Fibroblast of the conjunctiva (primary cell): Measurements from ENCODE around the gene BABAM1.

ENCODE experiments used
- DNase-seq: peaks from one replicate; pipeline ENCODE4 v3.0.0-alpha.2; 2010; ENCODE audit warnings: low read depth

The BABAM1 gene

DNA sequence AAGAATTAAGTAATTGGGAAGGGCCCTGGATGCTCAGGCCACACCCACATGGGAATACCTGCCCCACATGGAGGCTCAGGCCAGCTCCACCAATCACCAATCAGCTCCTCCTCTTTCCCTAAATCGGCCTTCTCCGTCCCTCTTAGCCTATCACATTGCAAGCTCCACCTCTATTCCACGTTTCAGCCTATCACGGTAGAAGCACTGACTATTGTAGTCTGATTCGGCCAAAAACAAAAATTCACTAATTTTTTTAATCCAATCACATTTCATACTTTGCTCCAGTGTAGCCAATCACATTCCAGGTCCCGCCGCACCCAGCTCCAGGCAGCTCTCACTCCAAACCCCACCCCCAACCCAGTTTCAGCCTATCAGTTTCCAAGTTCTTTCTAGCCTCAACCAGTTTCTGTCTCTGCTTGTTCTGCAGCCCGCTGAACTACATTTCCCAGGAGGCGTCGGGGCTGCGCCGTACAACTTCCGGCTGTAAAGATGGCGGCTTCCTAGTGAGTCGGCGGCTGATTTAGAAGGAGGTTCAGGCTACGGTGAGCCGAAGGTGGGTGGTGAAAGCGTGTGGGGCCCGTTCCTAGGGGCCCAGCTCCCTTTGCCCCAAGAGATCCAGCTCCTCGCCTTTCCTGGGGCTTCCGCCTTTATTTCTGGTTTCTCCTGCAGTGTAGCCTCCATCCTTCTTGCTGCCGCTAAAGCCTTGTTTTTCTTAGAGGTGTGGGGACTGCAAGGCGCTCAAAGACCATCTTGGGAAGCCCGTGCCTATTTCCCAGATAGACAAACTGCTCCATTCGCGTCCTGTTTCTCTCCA lies at the start of gene BABAM1:
Gene BABAM1, plus strand, starts transcription at position 469 of the 814 bp plus-strand sequence. CDS start 1,364 bp downstream, outside the sequence.
- DNase-seq, result peak; percentile 99

DNA sequence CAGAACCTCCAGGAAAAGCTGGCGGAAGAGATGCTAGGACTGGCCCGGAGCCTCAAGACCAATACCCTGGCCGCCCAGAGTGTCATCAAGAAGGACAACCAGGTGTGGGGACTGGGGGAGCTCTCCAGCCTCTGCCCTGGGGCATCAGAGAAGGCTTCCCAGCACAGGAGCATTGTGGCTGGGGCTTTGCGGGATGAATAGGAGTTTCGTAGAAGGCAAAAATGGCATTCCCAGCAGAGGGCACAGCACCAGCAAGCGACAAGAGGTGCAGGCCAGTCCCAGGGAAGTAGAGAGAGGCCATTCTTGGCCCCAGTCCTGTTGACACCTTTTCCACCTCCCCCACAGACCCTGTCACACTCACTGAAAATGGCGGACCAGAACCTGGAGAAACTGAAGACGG lies 48.0 kb upstream of the BABAM1 start:
- no peak for DNase-seq

DNA sequence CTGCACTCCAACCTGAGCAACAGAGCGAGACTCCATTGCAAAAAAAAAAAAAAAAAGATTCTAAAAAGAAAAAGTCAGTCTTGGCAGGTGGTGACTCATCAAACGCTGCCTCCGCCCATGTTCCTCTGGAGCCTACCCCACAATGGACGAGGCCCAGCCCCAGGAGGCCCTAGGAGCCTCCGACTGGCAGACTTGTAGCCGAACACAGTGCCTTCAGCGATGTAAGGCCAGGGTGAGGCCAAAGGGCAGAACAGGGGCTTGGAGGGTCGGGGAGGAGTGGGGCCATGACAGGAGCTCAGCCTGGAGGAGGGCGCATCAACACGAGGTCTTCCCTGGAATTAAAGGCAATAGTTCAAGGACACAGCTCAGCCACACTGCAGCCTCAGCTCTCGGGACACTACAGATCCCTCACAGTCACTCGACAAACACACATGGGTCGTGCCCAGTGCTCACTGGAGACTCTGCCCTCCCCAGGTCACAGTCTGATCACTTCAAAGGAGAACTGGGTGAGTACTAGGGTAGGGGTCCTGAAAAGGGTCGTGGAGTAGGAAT lies 47.0 kb upstream of the BABAM1 start:
- DNase-seq, result peak; percentile 83

DNA sequence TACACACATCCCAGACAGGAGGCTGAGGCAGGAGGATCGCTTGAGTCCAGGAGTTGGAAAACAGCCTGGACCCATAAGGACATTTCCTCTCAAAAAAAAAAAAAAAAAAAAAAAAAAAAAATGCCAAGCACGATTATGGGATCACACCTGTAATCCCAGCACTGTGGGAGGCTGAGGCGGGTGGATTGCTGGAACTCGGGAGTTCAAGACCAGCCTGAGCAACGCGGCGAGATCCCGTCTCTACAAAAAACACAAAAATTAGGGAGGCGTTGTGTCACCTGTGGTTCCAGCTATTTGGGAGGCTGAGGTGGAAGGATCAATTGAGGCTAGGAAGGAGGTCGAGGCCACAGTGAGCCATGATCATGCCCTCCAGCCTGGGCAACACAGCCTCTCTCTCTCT lies 42.2 kb upstream of the BABAM1 start:
- no peak for DNase-seq

DNA sequence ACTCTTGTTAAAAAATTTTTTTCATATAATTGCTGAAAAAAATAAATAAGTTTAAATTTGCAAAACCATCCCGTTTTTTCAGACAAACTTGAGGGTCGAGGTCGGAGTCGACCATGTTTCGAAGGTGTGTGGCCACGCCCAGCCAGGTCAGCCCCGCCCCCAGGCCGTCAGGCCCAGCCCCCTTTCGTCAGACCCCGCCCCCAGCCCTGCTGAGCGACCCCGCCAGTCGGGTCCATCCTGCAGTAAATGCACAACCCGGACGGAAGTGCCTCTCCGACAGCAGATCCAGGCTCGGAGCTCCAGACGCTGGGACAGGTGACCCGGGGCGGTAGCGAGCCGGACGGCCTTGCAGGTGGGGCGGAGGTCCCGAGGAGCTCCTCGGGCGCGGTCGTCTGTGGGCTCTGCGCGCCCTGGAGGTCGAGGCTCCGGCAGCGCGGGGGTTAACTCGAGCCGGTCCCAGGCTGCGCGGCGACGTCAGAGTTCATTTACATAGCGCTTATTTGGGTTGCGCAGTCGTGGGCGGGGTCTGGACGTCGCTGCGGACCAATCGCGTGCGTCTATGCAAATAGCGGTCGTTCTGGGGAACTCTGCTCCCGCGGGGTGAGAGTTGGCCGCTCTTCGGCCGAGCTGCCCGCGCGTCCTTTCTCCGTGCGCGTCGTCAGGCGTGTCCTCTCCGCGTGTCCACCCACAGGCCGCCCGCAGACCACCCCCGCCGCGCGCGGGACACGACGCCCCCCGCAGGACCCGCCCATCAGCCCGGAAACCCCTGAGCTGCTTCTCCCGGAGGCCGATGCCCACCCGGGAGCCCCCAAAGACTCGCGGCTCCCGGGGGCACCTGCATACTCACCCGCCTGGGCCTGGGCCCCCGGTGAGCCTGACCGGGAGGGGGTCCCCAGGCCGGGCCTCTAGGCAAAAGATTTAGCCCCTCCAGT lies 41.0 kb upstream of the BABAM1 start, which contains the start of gene OCEL1:
Gene OCEL1, plus strand, starts transcription at position 225 of the 932 bp plus-strand sequence. Its CDS starts 22 bp downstream, at position 247.
- peak; percentile 93 for DNase-seq

DNA sequence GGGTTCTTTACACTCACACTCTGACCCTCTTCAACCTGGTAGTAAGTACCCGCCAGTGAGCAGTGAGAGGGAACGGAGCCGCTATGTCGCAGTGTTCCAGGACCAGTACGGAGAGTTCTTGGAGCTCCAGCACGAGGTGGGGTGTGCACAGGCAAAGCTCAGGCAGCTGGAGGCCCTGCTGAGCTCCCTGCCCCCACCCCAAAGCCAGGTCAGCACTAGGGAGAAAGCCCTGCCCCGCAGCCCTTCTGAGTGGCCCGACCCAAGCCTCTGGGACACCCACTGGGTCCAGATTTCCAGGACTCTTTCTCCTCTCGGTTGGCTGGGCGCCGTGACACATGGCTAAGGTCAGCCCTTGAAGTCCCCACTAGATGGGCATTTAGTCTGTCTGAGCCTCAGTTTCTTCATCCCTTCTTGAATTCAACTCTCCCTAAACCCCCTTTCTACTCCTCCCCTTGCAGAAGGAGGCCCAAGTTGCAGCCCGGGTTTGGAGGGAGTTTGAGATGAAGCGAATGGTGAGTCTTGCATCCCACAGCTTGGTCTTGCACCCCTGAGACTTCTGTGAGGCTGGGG lies 39.4 kb upstream of the BABAM1 start:
- DNase-seq, result no peak

DNA sequence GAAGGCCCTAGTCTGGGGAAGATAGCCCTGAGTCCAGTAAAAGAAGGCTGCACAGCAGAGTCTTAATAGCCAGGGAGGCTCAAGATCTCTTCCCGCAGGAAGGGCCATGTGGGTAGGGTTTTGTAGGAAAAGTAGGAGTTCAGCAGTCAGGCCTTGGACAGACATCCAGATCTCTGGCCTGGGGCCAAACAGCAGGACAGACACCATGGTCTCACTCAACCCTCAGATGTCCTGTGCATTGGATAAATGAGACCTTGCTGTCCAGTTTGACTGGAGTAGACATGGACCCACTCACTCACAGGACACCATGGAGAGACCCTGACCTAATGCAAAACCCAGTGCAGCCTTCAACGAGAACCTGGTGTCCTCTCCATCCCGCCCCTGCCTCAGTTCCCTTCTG lies 37.4 kb upstream of the BABAM1 start:
- DNase-seq, result no peak

DNA sequence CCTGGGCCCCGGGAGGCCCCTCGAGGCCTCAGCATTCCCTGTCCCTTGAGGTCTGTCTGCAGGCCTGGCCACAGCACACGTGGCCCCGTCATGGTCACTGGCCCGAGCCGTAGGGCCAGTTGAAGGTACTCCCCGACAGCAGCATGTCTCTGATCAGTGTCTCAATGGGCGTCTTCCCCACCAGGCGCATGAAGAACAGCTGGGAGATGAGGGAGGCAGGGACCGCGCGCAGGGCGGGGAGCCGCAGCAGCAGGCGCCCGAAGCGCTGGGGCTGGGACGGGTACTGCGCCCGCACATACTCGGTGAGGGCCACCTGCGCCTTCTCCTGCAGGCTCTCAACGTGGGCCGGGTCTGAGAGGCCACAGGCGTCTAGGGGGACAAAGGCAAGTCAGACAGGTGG lies 35.0 kb upstream of the BABAM1 start:
- no peak for DNase-seq

DNA sequence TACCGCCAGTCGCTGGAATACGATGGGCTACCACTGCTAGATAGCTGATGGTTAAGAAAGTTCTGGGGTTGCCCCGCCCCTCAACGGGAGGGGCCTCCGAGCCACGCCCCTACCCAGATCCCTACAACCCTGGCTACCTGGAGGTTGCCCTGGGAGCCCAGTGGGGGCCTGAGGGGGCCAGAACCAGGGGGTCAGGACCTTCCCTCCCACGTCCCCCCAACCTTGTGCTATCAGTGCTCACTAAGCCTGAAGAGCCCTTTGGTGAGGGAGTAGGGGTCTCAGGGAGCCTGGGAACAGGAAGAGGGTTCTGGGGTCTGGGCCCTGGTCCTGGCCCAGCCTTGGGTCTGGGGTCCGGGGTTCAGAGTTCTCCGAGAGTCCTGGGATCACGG lies 32.3 kb upstream of the BABAM1 start:
- no peak for DNase-seq

DNA sequence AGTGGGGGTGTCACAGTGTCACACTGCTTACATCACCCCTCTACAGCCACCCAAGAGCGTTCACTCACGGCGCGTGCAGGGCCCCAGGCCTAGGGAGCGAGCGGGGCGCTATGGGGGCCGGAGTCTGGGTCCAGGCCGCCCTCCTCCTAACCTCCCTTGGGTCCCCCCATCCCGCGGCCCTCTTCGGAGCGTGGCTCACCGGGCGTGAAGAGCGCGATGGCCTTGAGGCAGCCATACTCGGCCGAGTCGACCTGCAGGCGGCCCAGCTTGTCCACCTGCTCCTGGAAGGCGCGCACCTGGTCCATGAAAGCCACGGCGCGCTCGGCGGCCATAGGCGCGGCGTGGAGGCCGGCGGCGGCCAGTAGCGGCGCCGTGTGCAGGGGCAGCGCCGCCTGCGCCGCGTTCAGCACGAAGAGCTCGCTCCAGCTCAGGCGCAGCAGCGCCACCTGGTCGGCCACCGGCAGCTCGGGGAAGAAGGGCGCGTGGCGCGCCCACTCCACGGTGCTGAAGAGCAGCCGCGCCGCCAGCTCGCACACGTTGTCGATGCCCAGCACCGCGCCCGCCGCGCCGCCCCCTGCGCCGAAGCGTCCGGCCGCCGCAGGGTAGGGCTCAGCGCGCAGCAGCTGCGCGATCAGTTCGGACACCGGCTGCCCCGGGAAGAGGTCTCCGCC lies 31.8 kb upstream of the BABAM1 start:
- no peak for DNase-seq

DNA sequence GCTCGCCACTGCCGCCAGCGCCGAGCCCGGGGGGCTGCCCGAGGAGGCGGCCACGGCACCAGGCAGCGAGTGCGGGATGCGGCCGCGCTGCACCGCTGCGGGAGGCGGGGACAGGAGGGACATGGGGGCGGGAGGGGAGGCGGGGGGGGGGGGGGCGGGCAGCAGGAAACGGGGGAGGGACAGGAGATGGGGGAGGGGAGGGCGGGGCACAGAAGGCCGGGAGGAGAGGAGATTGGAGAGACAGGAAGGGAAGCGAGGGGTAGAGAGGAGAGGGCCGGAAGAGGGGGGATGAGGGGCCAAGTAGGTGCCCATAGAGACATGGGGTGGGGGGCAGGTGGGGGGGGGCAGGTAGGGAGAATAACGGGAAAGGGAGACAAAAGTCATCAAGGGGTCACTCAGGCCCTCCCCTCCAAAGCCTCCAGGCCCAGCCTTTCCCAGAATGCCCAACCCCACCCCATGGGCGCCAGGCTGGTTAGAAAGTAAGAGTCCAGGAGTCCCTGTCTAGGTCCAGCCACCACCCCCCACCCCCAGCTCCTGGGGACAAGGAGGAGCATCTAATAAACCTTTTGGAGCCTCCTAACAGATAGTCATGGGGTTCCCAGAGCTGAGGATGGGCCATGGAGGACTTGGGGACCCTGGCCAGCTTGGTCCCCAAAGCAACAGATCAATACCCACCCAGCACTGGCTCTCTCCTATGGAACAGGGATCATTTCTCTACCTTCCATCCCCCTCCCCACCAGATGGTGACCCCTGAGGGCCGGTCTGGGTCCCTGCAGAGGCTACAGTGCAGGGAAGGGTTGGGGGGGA lies 31.1 kb upstream of the BABAM1 start:
- no peak for DNase-seq

DNA sequence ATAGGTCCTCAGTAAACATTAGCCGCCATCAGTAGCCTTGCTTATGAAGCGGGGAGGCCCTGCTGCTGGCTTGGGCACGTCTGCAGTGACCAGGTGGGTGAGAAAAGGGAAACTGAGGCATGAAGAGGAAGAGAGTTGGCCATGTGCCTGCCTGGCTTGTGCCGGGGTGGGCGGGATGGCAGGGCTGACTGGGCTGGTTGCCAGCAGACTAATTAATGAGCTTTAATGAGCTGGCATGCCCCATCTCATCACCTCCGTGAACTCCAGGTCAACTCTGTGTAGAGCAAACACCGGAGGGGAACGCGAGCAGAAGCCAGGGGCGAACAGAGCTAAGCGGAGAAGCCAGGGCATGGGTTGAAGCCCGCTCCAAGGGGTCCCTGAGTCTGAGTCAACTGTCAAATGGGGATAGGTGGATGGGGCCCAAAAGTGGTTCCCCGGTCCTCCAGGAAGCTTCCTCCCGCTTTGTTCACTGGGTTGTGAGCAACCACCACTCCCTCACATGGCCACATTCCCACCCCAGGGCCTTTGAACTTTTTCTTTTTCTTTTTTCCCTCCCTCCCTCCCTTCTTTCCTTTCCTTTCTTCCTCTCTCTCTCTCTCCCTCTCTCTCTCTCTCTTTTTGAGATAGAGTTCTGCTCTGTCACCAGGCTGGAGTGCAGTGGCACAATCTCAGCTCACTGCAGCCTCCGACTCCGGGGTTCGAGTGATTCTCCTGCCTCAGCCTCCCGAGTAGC lies 30.3 kb upstream of the BABAM1 start:
- DNase-seq, result no peak

DNA sequence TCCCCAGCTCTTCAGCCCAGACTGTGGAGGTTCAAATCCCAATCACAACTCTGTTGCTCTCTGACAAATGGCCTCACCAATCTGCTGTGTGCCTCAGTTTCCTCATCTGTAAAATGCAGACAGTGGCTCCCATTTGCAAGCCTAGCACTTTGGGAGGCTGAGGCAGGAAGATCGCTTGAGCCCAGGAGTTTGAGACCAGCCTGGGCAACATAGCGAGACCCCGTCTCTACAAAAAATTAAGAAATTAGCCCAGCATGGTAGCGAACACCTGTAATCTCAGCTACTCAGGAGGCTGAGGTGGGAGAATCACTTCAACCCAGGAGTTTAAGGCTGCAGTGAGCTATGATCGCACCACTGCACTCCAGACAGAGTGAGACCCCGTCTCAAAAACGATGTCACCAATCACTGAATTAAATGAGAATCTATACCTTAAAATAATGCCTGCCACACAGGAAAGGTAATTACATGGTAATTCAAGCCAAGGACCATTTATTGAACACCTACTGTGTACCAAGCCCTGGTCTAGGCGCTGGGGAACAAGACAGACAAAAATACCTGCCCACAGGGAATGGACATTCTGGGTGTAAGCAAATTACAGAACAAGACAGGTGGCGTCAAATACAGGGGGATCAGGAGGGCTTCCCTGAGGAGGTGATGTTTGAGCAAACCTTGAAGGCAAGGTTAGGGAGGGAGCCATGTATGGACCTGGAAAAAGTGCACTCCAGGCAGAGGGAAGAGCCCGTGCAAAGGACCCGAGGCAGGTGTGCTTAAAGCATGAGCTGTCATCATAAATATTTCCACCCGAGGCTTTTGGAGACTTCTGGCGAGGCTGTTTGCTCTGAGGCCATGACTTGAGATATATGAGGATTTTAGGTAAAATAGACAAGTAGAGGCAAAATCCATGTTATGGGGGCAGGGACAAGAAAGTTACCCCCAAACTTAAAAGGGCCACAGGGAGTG lies 29.2 kb upstream of the BABAM1 start:
- no peak for DNase-seq

DNA sequence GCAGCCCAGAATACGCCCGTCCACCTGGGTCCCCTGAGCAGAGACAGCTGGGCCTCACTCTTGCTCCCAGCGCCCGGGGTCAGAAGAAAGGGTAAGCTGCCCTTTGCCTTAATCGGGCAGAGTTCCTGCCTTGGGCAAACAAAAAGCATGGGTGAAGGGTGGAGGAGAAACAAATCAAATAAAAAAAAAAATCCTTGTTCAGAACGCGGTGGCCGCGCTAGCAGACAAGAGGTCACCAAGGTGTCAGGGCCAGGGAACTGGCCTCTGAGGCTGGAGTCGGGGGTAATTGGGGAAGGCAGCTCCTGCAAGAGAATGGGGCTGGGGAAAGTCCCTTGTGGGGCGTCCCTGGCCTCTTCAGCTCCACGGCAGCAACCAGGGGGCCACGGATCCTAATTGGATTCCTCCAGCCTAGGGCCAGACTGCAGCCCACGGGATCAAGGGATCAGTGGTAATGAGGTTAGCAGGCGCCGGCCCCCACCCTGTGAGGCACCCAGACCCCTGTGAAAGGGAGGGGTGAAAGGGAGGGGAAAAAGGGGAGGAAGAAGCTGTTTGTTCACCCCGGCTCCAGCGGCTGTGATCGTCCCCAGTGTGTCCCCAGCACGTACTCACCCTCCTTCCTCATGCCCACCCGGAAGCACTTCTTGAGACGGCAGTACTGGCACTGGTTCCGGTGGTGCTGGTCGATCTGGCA lies 27.0 kb upstream of the BABAM1 start:
- DNase-seq, result no peak

DNA sequence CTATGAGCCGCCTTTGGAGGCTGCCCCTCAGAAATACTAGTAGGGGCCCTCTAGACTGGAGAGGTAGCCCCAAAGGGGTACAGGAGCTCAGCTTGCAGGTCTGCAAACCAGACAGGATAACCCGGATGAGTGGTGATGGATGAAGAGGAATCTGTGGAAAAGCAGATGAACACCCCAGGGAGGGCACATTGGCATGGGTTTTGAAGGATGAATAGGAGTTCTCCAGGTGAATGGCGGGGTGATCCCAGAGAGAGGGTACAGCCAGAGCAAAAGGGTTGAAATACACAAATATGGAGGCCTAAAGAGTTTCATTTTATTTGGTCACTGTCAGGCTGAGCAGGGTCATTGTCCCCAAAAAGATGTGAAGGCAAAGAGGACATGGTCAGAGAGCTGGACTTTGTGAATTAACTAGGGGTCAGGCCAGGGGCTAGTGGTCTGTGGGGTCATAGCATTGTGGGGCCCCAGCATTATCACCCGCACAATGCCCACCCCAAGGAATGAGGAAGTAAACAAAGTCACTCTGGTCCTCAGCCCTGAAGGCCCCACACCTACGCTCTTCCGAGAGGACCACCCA lies 26.3 kb upstream of the BABAM1 start:
- no peak for DNase-seq

DNA sequence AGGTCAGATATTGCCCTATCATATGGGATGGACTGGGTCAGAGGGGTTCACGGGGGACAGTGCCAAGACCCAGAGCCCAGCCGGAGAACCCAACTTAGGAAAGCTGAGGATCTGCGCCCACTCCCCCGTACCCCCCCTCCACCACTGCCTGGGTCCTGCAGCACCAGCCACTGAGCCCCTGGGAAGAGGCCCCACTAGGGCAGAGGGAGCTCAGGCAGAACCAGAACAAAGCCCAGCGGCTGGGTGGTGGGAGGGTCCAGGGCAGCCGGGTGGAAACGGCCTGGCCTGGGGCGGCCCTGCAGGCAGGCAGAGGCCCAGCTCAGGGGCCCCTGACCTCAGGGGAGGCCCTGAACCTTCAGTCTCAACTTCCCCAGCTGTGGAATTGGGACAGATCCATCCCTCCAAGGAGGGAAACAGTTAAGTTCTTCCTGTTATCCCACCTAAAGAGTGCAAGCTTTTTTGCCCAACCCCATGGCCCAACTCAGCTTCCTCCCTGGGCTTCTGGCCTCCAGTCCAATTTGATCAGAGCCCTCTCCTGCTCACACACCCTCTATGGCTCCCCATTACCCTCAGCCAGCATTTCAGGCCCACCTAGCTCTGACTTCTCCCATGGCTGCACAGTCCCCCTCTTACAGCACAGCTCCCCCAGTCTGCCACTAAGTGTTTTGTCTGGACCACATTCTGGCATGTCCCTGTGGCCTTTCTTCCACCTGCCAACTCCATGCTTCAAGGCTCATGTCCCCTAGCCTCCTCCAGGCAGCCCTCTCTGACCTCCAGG lies 24.6 kb upstream of the BABAM1 start:
- DNase-seq, result no peak

DNA sequence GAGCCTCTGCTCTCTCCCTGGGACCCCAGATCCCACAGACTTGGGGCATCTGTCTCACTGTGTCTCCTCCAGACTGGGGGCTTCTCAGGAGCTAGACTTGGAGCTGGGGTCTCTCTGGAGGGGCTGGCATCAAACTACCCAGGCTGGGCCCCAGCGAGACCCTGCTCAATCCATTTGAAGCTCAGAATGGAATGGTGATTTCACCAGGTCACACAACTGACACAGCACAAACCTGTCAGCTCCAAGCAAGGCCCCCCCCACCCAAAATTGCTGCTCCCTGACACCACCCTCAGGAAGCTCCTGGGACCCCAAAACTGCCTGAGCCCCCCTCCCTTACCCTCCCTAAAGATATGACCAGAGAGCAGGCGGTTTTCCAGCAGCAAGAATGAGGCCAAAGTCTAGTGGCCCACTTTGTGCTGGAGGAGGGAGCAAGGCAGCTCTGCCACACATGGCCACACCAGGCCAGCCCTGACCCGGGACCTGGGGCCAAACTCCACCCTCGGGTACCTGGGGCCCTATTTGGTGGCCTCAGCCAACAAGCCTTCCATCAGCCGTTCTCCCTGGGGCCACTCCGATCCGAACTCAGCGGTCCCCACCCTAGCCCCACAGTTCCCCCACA lies 23.9 kb upstream of the BABAM1 start:
- no peak for DNase-seq
